HG03139 (cell line): ENCODE measurements around the gene LARP1B.
"Not testable (repeated sequence)": the region's sequence is repeated elsewhere in the genome, so short reads cannot be mapped to it uniquely, and the experiment has no call there.

ENCODE experiments used
- ATAC-seq: cut with Tn5 transposase; IDR thresholded peaks from one replicate; pipeline ENCODE4 v1.9.1; 2021; ENCODE audit not compliant: unreplicated experiment

Gene LARP1B

DNA sequence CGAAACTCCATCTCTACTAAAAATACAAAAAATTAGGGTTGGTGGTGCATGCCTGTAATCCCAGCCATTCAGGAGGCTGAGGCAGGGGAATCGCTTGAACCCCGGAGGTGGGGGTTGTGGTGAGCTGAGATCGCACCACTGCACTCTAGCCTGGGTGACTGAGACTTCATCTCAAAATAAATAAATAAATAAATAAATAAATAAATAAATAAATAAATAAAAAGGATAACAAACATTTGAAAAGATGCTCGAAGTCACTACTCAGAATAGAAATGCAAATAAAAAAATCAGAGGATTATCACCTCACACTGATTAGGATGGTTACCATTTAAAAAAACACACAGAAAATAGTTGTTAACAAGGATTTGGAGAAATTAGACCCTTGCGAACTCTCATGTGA is 73.8 kb downstream of the LARP1B start:
- ATAC-seq = no peak

DNA sequence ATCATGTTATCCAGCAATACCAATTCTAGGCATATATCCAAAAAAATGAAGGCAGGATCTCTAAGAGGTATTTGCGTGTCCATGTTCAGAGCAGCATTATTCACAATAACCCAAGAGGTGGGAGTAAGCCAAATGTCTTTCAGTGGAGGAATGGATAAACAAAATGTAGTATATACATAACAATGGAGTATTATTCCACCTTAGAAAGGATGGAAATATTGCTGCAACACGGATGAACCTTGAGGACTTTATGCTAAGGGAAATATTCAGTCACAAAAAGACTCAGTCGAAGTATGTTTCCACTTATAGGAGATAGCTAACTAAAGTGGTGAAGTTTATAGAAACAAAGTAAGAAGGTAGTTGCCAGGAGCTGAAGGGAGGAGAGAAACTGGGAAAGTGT is 74.3 kb downstream of the LARP1B start:
- no peak for ATAC-seq

DNA sequence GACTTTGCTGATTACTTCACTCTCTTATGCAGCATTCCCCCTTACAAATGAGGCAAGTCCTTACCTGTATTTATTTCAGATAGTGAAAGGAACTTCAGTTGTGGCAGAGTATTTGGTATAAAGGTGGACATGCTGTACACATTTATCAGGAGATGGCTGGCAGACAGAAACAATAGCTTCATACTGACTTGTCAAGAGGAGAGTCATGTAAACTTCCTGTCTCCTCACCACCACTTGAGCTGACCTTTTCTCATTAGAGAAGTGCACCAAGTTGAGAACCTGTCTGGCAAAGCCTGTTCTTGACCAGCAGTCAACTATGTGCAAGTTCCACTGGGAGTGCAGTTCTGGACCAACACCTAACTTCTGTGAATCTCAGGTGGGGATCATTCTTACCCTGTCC is 80.8 kb downstream of the LARP1B start:
- no peak for ATAC-seq

DNA sequence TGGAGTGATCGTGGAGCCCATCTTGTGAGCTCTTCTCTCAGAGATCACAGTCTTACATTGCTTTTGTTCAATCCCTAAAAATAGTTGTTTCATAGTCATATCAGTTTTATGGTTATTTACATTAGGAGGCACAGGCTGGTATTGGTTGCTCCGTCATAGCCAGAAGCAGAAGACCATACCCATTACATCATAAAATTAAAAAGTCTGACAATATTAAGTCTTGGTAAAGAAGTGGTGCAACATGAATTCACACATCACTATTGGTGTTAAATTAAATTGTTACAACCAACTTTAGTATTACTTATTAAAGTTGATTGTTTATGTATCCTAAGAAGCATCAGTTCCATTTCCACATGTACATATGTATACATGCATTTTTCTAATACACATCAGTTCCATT is 84.6 kb downstream of the LARP1B start:
- no peak for ATAC-seq

DNA sequence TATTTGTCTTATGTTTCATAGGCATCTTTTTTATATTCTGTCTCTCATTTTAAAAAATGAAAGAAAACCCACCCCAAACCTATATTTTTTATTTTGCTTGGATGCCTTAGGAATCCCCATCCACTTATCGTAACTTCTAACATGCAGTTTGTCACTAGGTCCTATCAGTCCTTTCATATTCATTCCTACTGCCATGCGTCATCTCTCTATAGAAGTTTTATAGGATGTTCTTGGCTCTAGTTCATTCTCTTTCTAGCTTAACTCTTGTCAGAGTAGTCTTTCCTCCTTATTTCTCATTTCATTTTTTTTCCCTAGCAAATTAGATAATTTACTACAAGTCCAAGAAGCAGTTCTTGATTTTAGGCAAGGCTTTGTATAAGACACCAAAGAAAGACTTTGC is 92.7 kb downstream of the LARP1B start:
- no peak for ATAC-seq

DNA sequence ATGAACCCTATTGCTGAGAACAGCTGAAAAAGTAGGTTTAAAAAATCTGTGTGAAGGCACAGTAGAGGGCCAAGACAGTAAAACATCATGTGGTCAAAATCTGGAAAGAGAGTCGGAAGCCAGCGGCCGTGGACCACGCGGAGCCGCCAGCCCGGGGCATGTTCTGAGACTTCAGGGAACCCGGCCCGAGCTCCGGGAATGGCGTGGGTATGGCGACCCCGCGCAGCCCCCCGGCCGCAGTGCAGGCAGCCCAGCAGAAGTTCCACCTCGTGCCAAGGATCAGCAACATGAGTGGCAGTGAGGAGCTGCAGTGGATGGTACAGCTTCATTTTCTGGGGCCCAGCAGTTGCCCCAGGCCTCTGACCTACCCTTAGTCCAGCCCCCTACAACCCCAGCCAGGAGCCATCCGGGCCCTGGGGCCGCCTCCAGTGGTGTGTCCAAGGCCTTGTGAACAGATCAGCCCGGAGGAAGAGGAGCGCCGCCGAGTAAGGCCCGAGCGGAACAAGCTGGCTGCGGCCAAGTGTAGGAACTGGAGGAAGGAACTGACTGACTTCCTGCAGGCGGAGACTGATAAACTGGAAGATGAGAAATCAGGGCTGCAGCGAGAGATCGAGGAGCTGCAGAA is 94.2 kb downstream of the LARP1B start:
- ATAC-seq = no peak

DNA sequence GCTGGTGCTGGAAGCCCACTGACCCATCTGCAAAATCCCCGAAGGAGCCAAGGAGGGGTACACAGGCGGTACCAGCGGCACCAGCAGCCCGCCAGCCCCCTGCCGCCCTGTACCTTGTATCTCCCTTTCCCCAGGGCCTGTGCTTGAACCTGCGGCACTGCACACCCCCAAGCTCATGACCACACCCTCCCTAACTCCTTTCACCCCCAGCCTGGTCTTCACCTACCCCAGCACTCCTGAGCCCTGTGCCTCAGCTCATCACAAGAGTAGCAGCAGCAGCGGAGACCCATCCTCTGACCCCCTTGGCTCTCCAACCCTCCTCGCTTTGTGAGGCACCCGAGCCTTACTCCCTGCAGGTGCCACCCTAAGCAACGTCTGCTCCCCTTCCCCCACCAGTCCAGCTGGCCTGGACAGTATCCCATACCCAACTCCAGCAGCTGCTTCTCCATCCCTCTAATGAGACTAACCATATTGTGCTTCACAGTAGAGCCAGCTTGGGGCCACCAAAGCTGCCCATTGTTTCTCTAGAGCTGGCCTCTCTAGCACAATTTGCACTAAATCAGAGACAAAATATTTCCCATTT is 94.9 kb downstream of the LARP1B start:
- ATAC-seq = no peak

DNA sequence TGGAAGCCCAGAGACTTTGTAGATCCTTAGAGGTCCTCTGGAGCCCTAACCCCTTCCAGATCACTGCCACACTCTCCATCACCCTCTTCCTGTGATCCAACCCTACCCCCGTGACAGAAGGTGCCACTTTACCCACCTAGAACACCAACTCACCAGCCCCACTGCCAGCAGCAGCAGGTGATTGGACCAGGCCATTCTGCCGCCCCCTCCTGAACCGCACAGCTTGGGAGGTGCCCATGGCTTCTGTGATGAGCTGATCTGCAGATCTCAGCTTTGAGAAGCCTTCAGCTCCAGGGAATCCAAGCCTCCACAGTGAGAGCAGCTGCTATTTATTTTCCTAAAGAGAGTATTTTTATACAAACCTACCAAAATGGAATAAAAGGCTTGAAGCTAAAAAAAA is 95.4 kb downstream of the LARP1B start:
- not testable (repeated sequence) for ATAC-seq

DNA sequence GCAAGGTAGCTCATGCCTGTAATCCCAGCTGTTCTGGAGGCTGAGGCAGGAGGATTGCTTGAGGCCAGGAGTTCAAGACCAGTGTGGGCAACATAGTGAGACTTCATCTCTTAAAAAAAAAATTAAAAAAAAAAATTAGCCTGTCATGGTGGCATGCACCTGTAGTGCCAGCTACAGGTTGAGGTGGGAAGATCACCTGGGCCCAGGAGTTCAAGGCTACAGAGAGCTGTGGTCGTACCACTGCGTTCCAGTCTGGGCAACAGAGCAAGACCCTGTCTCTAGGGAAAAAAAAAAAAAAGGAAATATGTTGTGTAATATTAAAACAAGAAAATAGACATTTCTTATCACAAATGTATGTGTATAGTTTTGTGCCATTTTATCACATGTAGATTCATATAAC is 97.8 kb downstream of the LARP1B start:
- no peak for ATAC-seq

DNA sequence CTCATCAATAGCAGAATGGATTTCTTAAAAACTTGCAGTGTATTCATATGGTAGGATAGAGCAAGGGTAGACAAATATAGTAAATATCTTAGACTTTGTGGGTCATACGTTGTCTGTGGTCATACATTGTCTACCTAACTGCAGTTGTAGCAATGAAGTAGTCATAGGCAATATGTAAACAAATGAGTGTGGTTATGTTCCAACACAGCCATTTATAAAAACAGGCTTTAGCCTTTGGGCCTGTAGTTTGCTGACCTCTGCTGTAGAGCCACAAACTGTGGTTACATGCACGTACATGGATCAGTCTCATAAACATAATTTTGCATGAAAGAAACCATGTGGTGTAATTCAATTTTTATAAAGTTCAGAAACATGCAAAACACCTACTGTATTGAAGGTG is 98.9 kb downstream of the LARP1B start:
- ATAC-seq = no peak

DNA sequence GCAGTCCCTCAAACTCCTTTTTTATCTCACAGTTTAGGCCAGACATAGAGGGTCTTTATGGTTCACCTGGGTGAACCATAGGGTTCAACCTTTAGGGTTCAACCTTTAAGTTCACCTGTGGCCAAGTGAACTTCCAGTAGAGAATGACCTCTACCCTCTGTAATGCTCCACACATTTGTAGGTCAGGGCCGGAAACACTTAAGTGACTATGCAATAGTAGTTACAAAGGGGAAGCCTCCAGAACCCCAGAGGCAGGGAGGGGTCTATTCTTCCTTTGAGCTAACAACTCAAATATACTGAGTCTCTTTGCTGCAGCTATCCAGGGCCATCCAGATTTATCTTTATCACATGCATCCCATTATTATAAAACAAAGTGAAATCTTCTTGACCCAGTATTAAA is 100.0 kb downstream of the LARP1B start:
- ATAC-seq = no peak

DNA sequence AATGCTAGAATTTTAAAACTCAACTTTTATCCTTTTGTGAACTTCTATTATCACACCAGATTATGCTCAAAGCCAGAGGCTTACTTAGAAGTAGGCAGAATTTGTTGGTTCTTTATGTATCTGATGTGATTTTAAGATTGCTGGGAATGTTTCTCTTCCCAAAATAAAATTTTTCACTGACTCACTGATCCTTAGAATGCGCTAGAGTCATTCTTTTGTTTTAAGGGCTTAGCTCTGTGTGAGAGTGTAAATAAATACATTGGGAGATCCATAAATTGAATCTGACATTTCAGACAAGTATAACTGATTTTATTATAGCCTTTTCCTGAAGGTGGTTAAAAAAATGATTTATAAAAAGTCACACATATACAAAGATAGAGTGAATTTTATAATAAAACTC is 101.3 kb downstream of the LARP1B start:
- ATAC-seq = no peak

DNA sequence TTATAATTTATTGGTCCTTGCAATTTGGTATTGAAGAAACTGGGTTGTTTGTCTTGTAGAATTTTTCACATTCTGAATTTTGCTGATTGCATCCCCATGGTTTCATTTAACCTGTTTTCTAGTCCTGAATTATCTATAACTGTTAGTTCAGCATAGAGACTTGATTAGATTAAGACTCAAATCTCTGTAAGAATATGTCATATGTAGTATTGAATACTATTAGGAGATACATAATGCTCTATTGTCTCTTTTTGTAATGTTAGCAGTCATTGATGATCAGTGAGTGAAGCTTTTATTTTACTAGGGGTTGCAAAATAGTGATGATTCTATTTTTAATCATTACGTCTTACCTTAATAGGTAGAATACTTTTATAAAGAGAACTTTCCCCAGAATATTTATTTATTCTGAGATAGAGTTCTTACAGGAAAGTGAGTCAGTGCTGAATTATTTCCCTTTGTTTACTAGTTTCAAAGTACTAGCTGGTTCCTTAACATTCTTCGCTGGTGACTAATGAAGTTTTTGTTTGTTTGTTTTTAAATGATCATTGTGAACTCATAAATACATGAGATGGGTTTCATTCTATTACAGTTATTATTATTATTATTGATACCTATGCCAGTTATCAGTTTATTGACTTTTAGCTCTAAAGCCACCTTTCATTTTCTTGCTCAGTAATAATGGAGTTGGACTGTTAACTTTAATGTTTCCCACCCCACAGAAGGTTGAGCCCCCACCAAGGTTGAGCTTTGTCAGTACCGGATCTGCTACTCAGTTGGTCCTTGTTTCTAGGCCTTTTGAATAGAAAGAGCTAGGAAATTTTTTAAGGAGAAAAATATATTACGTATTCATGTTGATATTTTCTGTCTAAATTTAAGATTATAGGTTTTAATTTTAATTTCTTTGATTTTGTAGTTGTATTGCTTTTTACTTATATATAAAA is 102.3 kb downstream of the LARP1B start:
- no peak for ATAC-seq

DNA sequence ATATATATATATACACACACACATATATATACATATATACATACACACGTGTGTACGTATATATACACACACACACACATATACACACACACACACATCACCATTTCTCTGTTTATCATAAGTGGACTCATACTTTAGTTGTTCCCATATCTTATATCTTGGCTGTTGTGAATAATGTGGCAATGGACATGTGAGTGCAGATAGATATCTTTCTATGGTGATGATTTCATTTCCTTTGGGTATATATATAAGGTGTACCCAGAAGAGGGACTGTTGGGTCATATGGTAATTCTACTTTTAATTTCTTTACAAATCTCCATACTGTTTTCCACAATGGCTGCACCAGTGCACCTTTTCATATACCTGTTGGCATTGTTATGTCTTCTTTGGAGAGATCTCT is 105.9 kb downstream of the LARP1B start:
- ATAC-seq = no peak

DNA sequence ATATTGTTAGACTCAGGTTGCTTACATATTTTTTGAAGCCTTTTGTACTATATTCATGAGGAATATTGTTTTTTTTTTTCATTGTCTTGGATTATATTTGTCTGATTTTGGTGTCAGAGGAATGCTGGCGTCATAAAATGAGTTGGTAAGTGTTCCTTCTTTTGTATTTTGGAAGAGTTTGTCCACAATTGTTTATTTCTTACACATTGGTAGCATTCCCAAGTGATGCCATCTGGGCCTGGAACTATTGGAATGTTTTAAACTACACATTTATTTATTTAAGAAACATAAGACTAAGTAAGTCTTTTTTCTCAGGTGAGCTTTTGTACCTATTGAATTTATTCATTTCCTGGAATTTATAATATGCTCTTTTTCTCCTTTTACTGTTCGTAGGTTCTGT is 107.6 kb downstream of the LARP1B start:
- no peak for ATAC-seq

DNA sequence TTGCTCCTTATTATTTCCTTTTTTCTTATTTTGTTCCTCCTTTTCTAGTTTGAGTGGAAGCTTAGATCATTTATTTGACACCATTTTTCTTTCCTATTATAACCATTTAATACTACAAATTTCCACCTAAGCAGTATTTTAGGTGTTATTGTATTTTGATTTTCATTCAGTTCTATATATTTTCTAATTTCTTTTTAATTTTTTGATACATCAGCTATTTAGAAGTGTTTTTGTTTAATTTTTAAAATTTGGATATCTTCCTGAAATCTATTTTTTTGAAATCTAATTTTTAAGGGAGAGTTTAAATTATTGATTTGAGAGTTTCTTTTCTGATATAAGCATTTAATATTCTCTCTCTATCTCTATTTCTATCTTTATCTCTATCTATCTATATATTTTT is 108.1 kb downstream of the LARP1B start:
- ATAC-seq = no peak

DNA sequence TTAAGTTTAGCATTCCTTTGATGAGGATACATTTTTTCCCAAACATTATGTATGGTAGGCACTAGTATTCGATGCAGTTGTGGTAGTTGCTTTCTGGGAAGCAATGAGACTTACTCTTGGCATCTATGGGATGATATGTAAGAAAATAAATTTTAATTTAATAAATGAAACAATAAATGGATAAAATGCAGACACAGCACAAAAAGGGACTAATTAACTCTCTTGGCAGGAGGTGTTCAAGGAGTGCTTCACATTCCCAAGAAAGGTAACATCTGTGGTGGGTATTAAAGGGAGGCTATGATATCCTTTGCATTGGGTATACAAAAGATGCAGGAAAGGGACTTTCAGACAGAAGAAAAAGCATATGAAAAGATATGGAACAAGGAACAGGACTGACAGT is 115.5 kb downstream of the LARP1B start:
- no peak for ATAC-seq

DNA sequence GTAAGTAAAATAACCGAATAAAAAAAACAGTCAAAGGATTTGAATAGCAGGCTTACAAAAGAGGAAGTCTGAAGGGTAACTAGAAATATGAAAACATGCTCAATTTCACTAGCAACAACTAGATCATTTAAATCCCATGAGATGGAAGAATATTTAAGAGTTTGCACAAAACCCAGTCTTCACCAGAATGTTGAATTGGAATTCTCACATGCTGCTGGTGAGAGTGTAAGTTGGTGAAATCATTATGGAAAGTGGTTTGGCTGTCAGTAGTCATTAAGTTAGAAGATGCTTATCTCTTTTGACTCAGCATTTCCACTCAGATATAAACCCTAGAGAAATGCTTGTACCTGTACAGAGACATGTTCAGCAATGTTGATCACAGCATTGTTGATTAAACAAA is 116.4 kb downstream of the LARP1B start:
- ATAC-seq = no peak

DNA sequence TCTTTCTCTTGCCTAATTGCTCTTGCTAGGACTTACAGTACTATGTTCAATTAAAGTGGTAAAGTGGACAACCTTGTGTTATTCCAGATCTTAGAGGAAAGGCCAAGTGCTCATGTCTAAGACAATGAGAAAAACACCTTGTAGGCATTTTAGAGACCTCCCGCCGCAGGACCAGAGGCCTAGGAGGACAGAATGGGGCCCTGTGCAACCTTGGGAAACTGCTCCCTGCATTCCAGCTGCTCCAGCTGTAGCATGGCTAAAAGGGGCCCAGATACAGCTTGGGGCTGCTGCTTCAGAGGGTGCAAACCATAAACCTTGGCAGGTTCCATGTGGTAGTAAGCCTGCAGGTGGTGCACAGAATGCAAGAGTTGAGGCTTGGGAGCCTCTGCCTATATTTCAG is 125.5 kb downstream of the LARP1B start:
- no peak for ATAC-seq

DNA sequence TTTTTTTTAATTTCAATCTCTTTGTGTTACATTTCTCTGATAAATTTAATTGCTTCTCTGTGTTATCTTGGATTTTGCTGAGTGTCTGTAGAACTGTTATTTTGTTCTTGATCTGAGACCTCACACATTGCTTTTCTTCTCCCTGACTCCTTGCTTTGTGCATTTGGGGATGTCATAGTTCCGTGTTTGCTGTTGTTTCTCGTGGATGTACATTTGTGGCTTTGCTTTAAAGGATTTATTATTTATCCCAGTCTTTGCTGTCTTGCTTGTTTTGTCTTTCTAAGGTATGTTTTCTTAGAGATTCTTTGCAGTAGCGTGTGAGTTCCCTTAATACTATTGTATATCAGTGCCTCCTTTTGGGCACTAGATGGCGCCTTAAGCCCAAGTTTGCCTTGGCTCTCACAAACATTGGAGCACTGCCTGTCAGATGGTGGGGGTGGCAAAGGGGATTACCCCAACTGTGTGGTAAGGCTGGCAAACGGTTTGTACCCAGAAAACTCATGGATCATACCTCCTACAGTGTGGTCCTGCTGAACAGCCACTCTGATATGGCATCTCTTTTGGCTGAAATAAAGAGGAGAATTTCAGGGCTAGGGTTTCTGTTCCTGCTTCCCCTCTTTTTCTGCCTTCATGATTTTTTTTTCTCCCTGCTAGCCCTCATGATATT is 130.1 kb downstream of the LARP1B start:
- peak; percentile 100 for ATAC-seq
